GM12873 (cell line): ENCODE measurements around the gene NTM.

Experiments
- CTCF ChIP-seq: IDR thresholded peaks from 2 replicates; pipeline ENCODE4 v1.5.1; 2012; ENCODE audit warnings: low read depth, mild to moderate bottlenecking, moderate library complexity, low read length, control low read depth; ENCODE audit not compliant: insufficient read depth; ENCODE audit errors: missing control alignments

NTM gene

GRCh38 chr11:131694526-131695424 lies 324.4 kb downstream of the NTM start:
- TF ChIP-seq CTCF = peak; percentile 88

GRCh38 chr11:131695889-131696429 lies 325.5 kb downstream of the NTM start:
- TF ChIP-seq CTCF = no peak

- TF ChIP-seq CTCF = no peak
These were observed 326.3 kb downstream of the NTM start for GRCh38 chr11:131696690-131697089.

- TF ChIP-seq CTCF = no peak
These were observed 332.9 kb downstream of the NTM start for GRCh38 chr11:131703311-131703710.

- TF ChIP-seq CTCF = no peak
These were observed 334.3 kb downstream of the NTM start for GRCh38 chr11:131704682-131705081.

GRCh38 chr11:131710511-131710910 lies 340.1 kb downstream of the NTM start:
- TF ChIP-seq CTCF = no peak

- TF ChIP-seq CTCF = no peak
These were observed 342.5 kb downstream of the NTM start for GRCh38 chr11:131712897-131713296.
